T1000 (cell line): ENCODE data around the gene ABCA13.

Experiments
- DNase-seq: peaks from one replicate; lab custom pipeline; 2025; ENCODE audit warnings: mixed read lengths; lab: John Stamatoyannopoulos, UW

Gene ABCA13

GRCh38 chr7:48300301-48300700 is 129.0 kb downstream of the ABCA13 start:
- no peak for DNase-seq

- DNase-seq: no peak
Observed at GRCh38 chr7:48301201-48301600, 129.9 kb downstream of the ABCA13 start.

GRCh38 chr7:48304641-48305040 is 133.4 kb downstream of the ABCA13 start:
- no peak for DNase-seq

GRCh38 chr7:48305661-48306060 is 134.4 kb downstream of the ABCA13 start:
- no peak for DNase-seq

GRCh38 chr7:48307041-48307714 is 135.9 kb downstream of the ABCA13 start:
- DNase-seq: no peak

- no peak for DNase-seq
Observed at GRCh38 chr7:48309720-48310119, 138.5 kb downstream of the ABCA13 start.

GRCh38 chr7:48311464-48312100 is 140.3 kb downstream of the ABCA13 start:
- DNase-seq: no peak

- DNase-seq: no peak
Observed at GRCh38 chr7:48312151-48312550, 140.9 kb downstream of the ABCA13 start.

- DNase-seq: no peak
Observed at GRCh38 chr7:48316768-48317167, 145.5 kb downstream of the ABCA13 start.

GRCh38 chr7:48317360-48317759 is 146.1 kb downstream of the ABCA13 start:
- no peak for DNase-seq

- no peak for DNase-seq
Observed at GRCh38 chr7:48321319-48322010, 150.2 kb downstream of the ABCA13 start.

GRCh38 chr7:48337012-48337621 is 165.9 kb downstream of the ABCA13 start:
- DNase-seq: no peak

GRCh38 chr7:48337781-48338180 is 166.5 kb downstream of the ABCA13 start:
- DNase-seq: no peak

- no peak for DNase-seq
Observed at GRCh38 chr7:48347230-48347825, 176.1 kb downstream of the ABCA13 start.

GRCh38 chr7:48350515-48350914 is 179.3 kb downstream of the ABCA13 start:
- DNase-seq: no peak

GRCh38 chr7:48351900-48352299 is 180.6 kb downstream of the ABCA13 start:
- no peak for DNase-seq

- no peak for DNase-seq
Observed at GRCh38 chr7:48355346-48355745, 184.1 kb downstream of the ABCA13 start.

GRCh38 chr7:48360574-48360973 is 189.3 kb downstream of the ABCA13 start:
- no peak for DNase-seq

GRCh38 chr7:48363174-48363573 is 191.9 kb downstream of the ABCA13 start:
- no peak for DNase-seq

- DNase-seq: no peak
Observed at GRCh38 chr7:48365010-48365409, 193.8 kb downstream of the ABCA13 start.

- no peak for DNase-seq
Observed at GRCh38 chr7:48366096-48366495, 194.8 kb downstream of the ABCA13 start.

- no peak for DNase-seq
Observed at GRCh38 chr7:48376263-48376662, 205.0 kb downstream of the ABCA13 start.
